CD4-positive, alpha-beta T cell (primary cell): ENCODE results near the gene SMPDL3B. TPM values are rescaled to one million over a fixed set of nuclear protein-coding genes. Genes with fewer than 3 reads are reported as not detected.

Experiments
- ATAC-seq: fragments of 200-7000 bp; cut with Tn5 transposase; one replicate; pipeline ENCODE4 v1.10.0; 2022; ENCODE audit warnings: mild to moderate bottlenecking; ENCODE audit not compliant: poor library complexity
- CTCF ChIA-PET: fragments of 350-600 bp; sonication (Branson Sonifier 250); formaldehyde crosslinking; loops from one replicate; lab custom pipeline; 2021; ENCODE audit warnings: antibody characterized with exemption, inconsistent platforms; lab: Charles Lee
- POLR2A ChIA-PET: fragments of 350-600 bp; sonication (Branson Sonifier 250); formaldehyde crosslinking; loops from one replicate; lab custom pipeline; 2021; ENCODE audit warnings: antibody characterized with exemption, inconsistent platforms; lab: Charles Lee
- DNase-seq, 14 experiments: peaks; one replicate each; pipeline ENCODE4 v3.0.0-alpha.2; 2013 to 2020; ENCODE audit warnings: mixed read lengths in 2 of 14
- H3K27ac ChIP-seq, 2 donors: one replicate each; pipeline versions ENCODE4 v1.5.1 to v1.7.0; 2013; ENCODE audit warnings: low read length in 2 of 2, low read depth in 1 of 2, mild to moderate bottlenecking in 1 of 2
- H3K27me3 ChIP-seq, 2 experiments: 1 replicate in 1 of 2; 2 replicates in 1 of 2; pipeline versions ENCODE4 v1.6.1 to v1.7.0; 2013; ENCODE audit warnings: low read length in 2 of 2, control low read depth in 1 of 2, mild to moderate bottlenecking in 1 of 2, moderate library complexity in 1 of 2; ENCODE audit not compliant: insufficient read depth in 2 of 2, control insufficient read depth in 1 of 2
- H3K36me3 ChIP-seq: one replicate; pipeline ENCODE4 v1.6.1; 2013; ENCODE audit warnings: low read length, control low read depth; ENCODE audit not compliant: insufficient read depth
- H3K4me1 ChIP-seq: one replicate; pipeline ENCODE4 v1.6.1; 2013; ENCODE audit warnings: low read length, control low read depth; ENCODE audit not compliant: insufficient read depth
- H3K4me3 ChIP-seq: one replicate; pipeline ENCODE4 v1.5.1; 2013; ENCODE audit warnings: mild to moderate bottlenecking, low read length, moderate library complexity
- H3K9me3 ChIP-seq, 2 experiments: 1 replicate in 1 of 2; 2 replicates in 1 of 2; pipeline versions ENCODE4 v1.6.1 to v1.7.0; 2013; ENCODE audit warnings: low read length in 2 of 2, mild to moderate bottlenecking in 2 of 2, control low read depth in 1 of 2, moderate library complexity in 1 of 2; ENCODE audit not compliant: control insufficient read depth in 1 of 2, insufficient read depth in 1 of 2
- H3K27ac Mint-ChIP-seq: one replicate; pipeline ENCODE4 v1.8.0; 2020; ENCODE audit warnings: mixed read lengths
- H3K27me3 Mint-ChIP-seq: one replicate; pipeline ENCODE4 v1.8.0; 2021; ENCODE audit warnings: mixed read lengths
- H3K36me3 Mint-ChIP-seq: one replicate; pipeline ENCODE4 v1.8.0; 2021; ENCODE audit warnings: low read depth, mixed read lengths
- H3K4me1 Mint-ChIP-seq: one replicate; pipeline ENCODE4 v1.8.0; 2021; ENCODE audit warnings: low read depth, mixed read lengths
- H3K4me3 Mint-ChIP-seq: one replicate; pipeline ENCODE4 v1.8.0; 2020; ENCODE audit warnings: mild to moderate bottlenecking, mixed read lengths
- H3K9me3 Mint-ChIP-seq: one replicate; pipeline ENCODE4 v1.8.0; 2020; ENCODE audit warnings: mixed read lengths
- CTCF ChIP-seq: fragments of 200-600 bp; IDR thresholded peaks from one replicate; pipeline ENCODE4 v1.8.0; 2022; ENCODE audit warnings: antibody characterized with exemption, mild to moderate bottlenecking
- intact Hi-C, 2 experiments: fragments of 100-400 bp; cut with DNase I in 1 of 2; cut with micrococcal nuclease in 1 of 2; formaldehyde crosslinking; loops; one replicate each; pipeline versions ENCODE4 v1.15.1 to v1.9.0; 2023 to 2025; cut with DNase I, micrococcal nuclease
- total RNA-seq, 174 experiments: library from RNA in 2 of 174; stranded (reverse) in 2 of 174; gene quantifications; one replicate each; pipeline ENCODE4 v1.2.3 and lab custom pipeline; 2021 to 2026

SMPDL3B gene
- total RNA-seq, 2 experiments from 2014 or later, result not detected

DNA sequence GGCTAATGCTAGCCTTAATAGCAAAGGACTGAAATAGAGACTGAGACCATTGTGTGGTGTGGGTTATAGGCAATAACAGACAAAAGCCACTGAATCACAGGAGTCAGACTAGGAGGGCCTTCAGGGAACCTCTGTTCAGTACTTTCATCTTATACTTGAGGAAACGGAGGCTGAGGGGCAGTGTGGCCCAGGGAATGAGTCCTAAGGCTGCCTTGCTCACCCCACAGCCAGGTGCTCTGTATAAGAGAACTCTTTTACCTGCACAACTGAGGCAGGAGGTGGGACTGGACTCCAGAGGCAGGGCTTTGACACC, 2.7 kb downstream of the SMPDL3B start:
- H3K27me3 ChIP-seq, result peaks cover 0 to 9% of the 10 kb centered on the region in 2 experiments
- H3K9me3 ChIP-seq, result no peaks in the 10 kb centered on the region
- H3K36me3 ChIP-seq, result no peaks in the 10 kb centered on the region
- peaks cover 20% of the 10 kb centered on the region for H3K27me3 Mint-ChIP-seq
- no peak overlapping the region for H3K27ac ChIP-seq
- no peak overlapping the region for H3K27ac Mint-ChIP-seq
- H3K4me1 Mint-ChIP-seq, result peaks cover 19% of the 10 kb centered on the region
- no peaks in the 10 kb centered on the region for H3K9me3 Mint-ChIP-seq
- no peak overlapping the region for H3K4me3 ChIP-seq
- POLR2A ChIA-PET, result no interaction called here
- intact Hi-C loops, result no loop called here
- CTCF ChIA-PET, result no interaction called here
- H3K36me3 Mint-ChIP-seq, result no peaks in the 10 kb centered on the region
- no peak for DNase-seq
- H3K4me3 Mint-ChIP-seq, result no peak overlapping the region
- H3K4me1 ChIP-seq, result peaks cover 26% of the 10 kb centered on the region
- TF ChIP-seq CTCF, result no peak
- no peak for ATAC-seq

DNA sequence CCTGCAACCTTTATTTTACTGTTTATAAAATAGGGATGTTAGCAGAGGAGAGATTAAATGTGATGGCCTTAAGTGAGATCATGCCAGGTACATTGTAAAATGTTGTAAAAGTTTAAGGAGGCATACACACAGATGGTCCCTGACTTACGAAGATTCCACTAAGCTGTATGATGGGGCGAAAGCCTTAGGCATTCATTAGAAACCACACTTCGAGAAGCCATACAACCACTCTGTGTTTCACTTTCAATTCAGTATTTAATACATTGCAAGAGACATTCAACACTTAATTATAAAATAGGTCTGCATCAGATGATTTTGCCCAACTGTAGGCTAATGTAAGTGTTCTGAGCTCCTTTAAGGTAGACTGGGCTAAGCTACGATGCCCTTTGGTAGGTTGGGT, 3.7 kb downstream of the SMPDL3B start:
- Mint-ChIP-seq H3K4me3 (no peak overlapping the region), H3K27ac (no peak overlapping the region), H3K36me3 (no peaks in the 10 kb centered on the region), H3K27me3 (peaks cover 16% of the 10 kb centered on the region), H3K9me3 (no peaks in the 10 kb centered on the region), H3K4me1 (peaks cover 28% of the 10 kb centered on the region)
- intact Hi-C loops, result no loop called here
- Histone ChIP-seq H3K36me3 (no peaks in the 10 kb centered on the region), H3K9me3 (no peaks in the 10 kb centered on the region), H3K4me3 (no peak overlapping the region), H3K27ac (no peak overlapping the region), H3K27me3 (peaks cover 0 to 9% of the 10 kb centered on the region in 2 experiments), H3K4me1 (peaks cover 35% of the 10 kb centered on the region)
- no peak for TF ChIP-seq CTCF
- ChIA-PET CTCF (interaction anchor here (0.9 kb wide), 1 partner anchor 80 kb away, joined by 3 read pairs; no protein-coding TSS in a partner anchor), POLR2A (interaction anchor here (1.9 kb wide), 1 partner anchor 21 kb away, joined by 8 read pairs; the partner anchor contains the start of gene XKR8)
- DNase-seq, result no peak
- ATAC-seq, result no peak

DNA sequence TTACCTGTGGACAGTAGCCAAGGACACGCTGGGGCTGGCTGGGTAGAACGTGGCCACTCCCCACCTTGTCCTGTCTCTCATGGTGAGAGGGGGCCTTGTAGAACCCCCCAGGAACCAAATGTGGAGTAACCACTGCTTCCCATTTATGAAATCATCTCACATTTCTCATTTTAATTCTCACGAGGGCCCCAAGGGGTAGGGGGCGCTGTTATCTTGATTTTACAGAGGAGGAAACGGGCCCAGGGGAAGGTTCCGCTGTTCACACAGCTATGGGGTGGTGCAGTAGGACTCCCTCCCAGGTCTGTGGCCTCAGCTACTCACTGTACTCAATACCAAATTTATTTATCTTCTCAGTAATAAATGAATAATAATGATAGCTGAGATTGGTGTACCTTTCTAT, 5.5 kb downstream of the SMPDL3B start:
- Mint-ChIP-seq H3K4me1 (peaks cover 29% of the 10 kb centered on the region), H3K4me3 (no peak overlapping the region), H3K36me3 (no peaks in the 10 kb centered on the region), H3K27me3 (peaks cover 6% of the 10 kb centered on the region), H3K27ac (peak overlapping the region; percentile 38), H3K9me3 (no peaks in the 10 kb centered on the region)
- Histone ChIP-seq H3K4me1 (peaks cover 45% of the 10 kb centered on the region), H3K27ac (peak overlapping the region in 1 of 2 donors; percentile 20), H3K27me3 (peaks cover 0 to under 1% of the 10 kb centered on the region in 2 experiments), H3K4me3 (no peak overlapping the region), H3K36me3 (no peaks in the 10 kb centered on the region), H3K9me3 (no peaks in the 10 kb centered on the region)
- peak; percentile 79 for TF ChIP-seq CTCF
- intact Hi-C loops, result loop anchor here (1.0 to 5.0 kb wide), 3 partner anchors 39 to 269 kb away; no protein-coding TSS in a partner anchor
- POLR2A ChIA-PET, result interaction anchor here (1.0 to 1.9 kb wide), 2 partner anchors 19 to 110 kb away, joined by 3 to 8 read pairs; partner anchors contain the start of genes PPP1R8 and XKR8
- ATAC-seq (peak; percentile 90), DNase-seq (peak; percentile 63 to 90 (median 74))
- CTCF ChIA-PET, result interaction anchor here (0.6 to 1.7 kb wide), 7 partner anchors 11 to 117 kb away, joined by 3 to 10 read pairs (median 3); partner anchors contain the start of gene XKR8
